Measurements from ENCODE around the gene CSNK1G3.

CSNK1G3 gene

GRCh38 chr5:123500471-123500870 is 11.5 kb upstream of the CSNK1G3 start:
- no peak for DNase-seq (ENCODE audit: low read depth)
- H3K4me3 ChIP-seq (ENCODE audit: low read depth, low read length), result no peak overlapping the region
- no peak for TF ChIP-seq CTCF (conservative IDR thresholded peaks at IDR 0.05; ENCODE audit: low read depth, low read length)

GRCh38 chr5:123502120-123502519 is 9.9 kb upstream of the CSNK1G3 start:
- DNase-seq (ENCODE audit: low read depth), result no peak
- no peak for TF ChIP-seq CTCF (conservative IDR thresholded peaks at IDR 0.05; ENCODE audit: low read depth, low read length)
- H3K4me3 ChIP-seq (ENCODE audit: low read depth, low read length), result no peak overlapping the region

- DNase-seq (ENCODE audit: low read depth), result no peak
- no peak for TF ChIP-seq CTCF (conservative IDR thresholded peaks at IDR 0.05; ENCODE audit: low read depth, low read length)
- H3K4me3 ChIP-seq (ENCODE audit: low read depth, low read length), result no peak overlapping the region
Observed at GRCh38 chr5:123503299-123503698, 8.7 kb upstream of the CSNK1G3 start.

- H3K4me3 ChIP-seq (ENCODE audit: low read depth, low read length), result no peak overlapping the region
- DNase-seq (ENCODE audit: low read depth), result no peak
- no peak for TF ChIP-seq CTCF (conservative IDR thresholded peaks at IDR 0.05; ENCODE audit: low read depth, low read length)
Observed at GRCh38 chr5:123505633-123506032, 6.3 kb upstream of the CSNK1G3 start.

GRCh38 chr5:123508441-123508840 is 3.5 kb upstream of the CSNK1G3 start:
- no peak for TF ChIP-seq CTCF (conservative IDR thresholded peaks at IDR 0.05; ENCODE audit: low read depth, low read length)

GRCh38 chr5:123511290-123511647 is 708 bp upstream of the CSNK1G3 start:
- peak; percentile 80 for DNase-seq (ENCODE audit: low read depth)
- no peak for TF ChIP-seq CTCF (conservative IDR thresholded peaks at IDR 0.05; ENCODE audit: low read depth, low read length)
- H3K4me3 ChIP-seq (ENCODE audit: low read depth, low read length), result peak overlapping the region; percentile 64

More at GRCh38 chr5:123508441-123508840, 3.5 kb upstream of the CSNK1G3 start:
- no peak for DNase-seq (ENCODE audit: low read depth)
- no peak overlapping the region for H3K4me3 ChIP-seq (ENCODE audit: low read depth, low read length)

- peak overlapping the region; percentile 88 for H3K4me3 ChIP-seq (ENCODE audit: low read depth, low read length)
- DNase-seq (ENCODE audit: low read depth), result peak; percentile 36
- no peak for TF ChIP-seq CTCF (conservative IDR thresholded peaks at IDR 0.05; ENCODE audit: low read depth, low read length)
Observed at GRCh38 chr5:123512611-123513461, 859 bp downstream of the CSNK1G3 start.

All from choroid plexus epithelial cell (primary cell).